Keratinocyte (primary cell): ENCODE data around the gene RAP2A. TPM values are rescaled to one million over a fixed set of nuclear protein-coding genes. Genes with fewer than 3 reads are reported as not detected.

ENCODE experiments used
- DNase-seq: peaks from one replicate; pipeline ENCODE4 v3.0.0-alpha.2; 2011; ENCODE audit warnings: low read depth, missing footprints, low spot score
- FAIRE-seq: peaks from 2 replicates; lab custom pipeline; 2011; peaks lifted over from hg19 to GRCh38; lab: Jason Lieb, UNC
- H2AFZ ChIP-seq: 2 replicates; pipeline ENCODE4 v1.6.0; 2012; ENCODE audit warnings: low read length, control low read depth, inconsistent platforms; ENCODE audit not compliant: control insufficient read depth
- H3K27ac ChIP-seq: 2 replicates; pipeline ENCODE4 v1.5.1; 2011; ENCODE audit warnings: low read length; ENCODE audit not compliant: control insufficient read depth, insufficient read depth
- H3K27me3 ChIP-seq: 3 replicates; pipeline ENCODE4 v1.6.0; 2011; ENCODE audit warnings: low read length; ENCODE audit not compliant: control insufficient read depth, insufficient read depth; ENCODE audit errors: extremely low read depth
- H3K36me3 ChIP-seq, 2 experiments: 2 replicates in 1 of 2; 3 replicates in 1 of 2; pipeline ENCODE4 v1.5.1; 2011; ENCODE audit warnings: low read length in 2 of 2, mild to moderate bottlenecking in 1 of 2; ENCODE audit not compliant: control insufficient read depth in 2 of 2, insufficient read depth in 2 of 2; ENCODE audit errors: extremely low read depth in 1 of 2
- H3K4me1 ChIP-seq: 3 replicates; pipeline ENCODE4 v1.5.1; 2011; ENCODE audit warnings: low read length; ENCODE audit not compliant: control insufficient read depth, insufficient read depth; ENCODE audit errors: extremely low read depth
- H3K4me2 ChIP-seq: 3 replicates; pipeline ENCODE4 v1.6.0; 2011; ENCODE audit warnings: low read depth, low read length; ENCODE audit not compliant: control insufficient read depth, insufficient read depth; ENCODE audit errors: extremely low read depth
- H3K4me3 ChIP-seq, 3 experiments: fragments of 200-600 bp in 1 of 3; sonication (generic) in 1 of 3; 2 replicates in 2 of 3; 3 replicates in 1 of 3; pipeline ENCODE4 v1.5.1; 2011 to 2016; ENCODE audit warnings: low read length in 3 of 3, mild to moderate bottlenecking in 3 of 3, control low read depth in 2 of 3, inconsistent platforms in 1 of 3, low read depth in 1 of 3, mixed read lengths in 1 of 3, mixed run types in 1 of 3, moderate library complexity in 1 of 3; ENCODE audit not compliant: control insufficient read depth in 2 of 3, insufficient read depth in 2 of 3; ENCODE audit errors: extremely low read depth in 1 of 3
- H3K79me2 ChIP-seq: 2 replicates; pipeline ENCODE4 v1.6.0; 2012; ENCODE audit warnings: low read length; ENCODE audit not compliant: control insufficient read depth, insufficient read depth
- H3K9ac ChIP-seq: 3 replicates; pipeline ENCODE4 v1.6.0; 2011; ENCODE audit warnings: low read length; ENCODE audit not compliant: control insufficient read depth, insufficient read depth; ENCODE audit errors: extremely low read depth
- H3K9me1 ChIP-seq: 3 replicates; pipeline ENCODE4 v1.6.0; 2011; ENCODE audit warnings: low read length; ENCODE audit not compliant: control insufficient read depth, insufficient read depth; ENCODE audit errors: extremely low read depth
- H3K9me3 ChIP-seq: 2 replicates; pipeline ENCODE4 v1.5.1; 2012; ENCODE audit warnings: low read depth, low read length; ENCODE audit not compliant: control insufficient read depth
- H4K20me1 ChIP-seq: 3 replicates; pipeline ENCODE4 v1.6.0; 2011; ENCODE audit warnings: low read length; ENCODE audit not compliant: control insufficient read depth, insufficient read depth; ENCODE audit errors: extremely low read depth
- EZH2 ChIP-seq: IDR thresholded peaks from one replicate; pipeline ENCODE4 v1.6.1; 2012; ENCODE audit warnings: inconsistent platforms, mild to moderate bottlenecking, low read length, moderate library complexity
- dilution Hi-C: fragments of 300-500 bp; cut with MboI; formaldehyde crosslinking; loops from one replicate; pipeline ENCODE4 v1.7.0; 2020; ENCODE audit warnings: low sequenced_read_pairs; ENCODE audit not compliant: extremely low pct_ligation_motif_present
- polyA plus RNA-seq, 5 experiments: library from polyadenylated mRNA; depleted of rRNA in 3 of 5; stranded (reverse) in 3 of 5; stranded (forward) in 1 of 5; unstranded in 1 of 5; fragments of >200 nt; gene quantifications; 1 replicate in 1 of 5; 2 replicates in 3 of 5; 3 replicates in 1 of 5; pipeline versions ENCODE4 v1.2.1 to v1.2.3, GENCODE V29; 2011 to 2012; ENCODE audit warnings: missing spikeins in 2 of 5, low read depth in 1 of 5, low replicate concordance in 1 of 5
- TF ChIP-seq, protein P1 (sequence below), 3 experiments: IDR thresholded peaks in 1 of 3; conservative IDR thresholded peaks in 1 of 3; optimal IDR thresholded peaks in 1 of 3; 2 replicates in 2 of 3; 3 replicates in 1 of 3; pipeline versions ENCODE3 to v1.5.1; 2011; ENCODE audit warnings: low read length in 3 of 3, mild to moderate bottlenecking in 3 of 3, moderate library complexity in 2 of 3, control low read depth in 1 of 3, inconsistent platforms in 1 of 3; ENCODE audit not compliant: insufficient read depth in 2 of 3; ENCODE audit errors: extremely low read depth in 1 of 3

RAP2A gene
- polyA plus RNA-seq, 1 donor (not counting 4 experiments of a cell fraction or from before 2014, with no cell fraction given), result 19.0 TPM

DNA sequence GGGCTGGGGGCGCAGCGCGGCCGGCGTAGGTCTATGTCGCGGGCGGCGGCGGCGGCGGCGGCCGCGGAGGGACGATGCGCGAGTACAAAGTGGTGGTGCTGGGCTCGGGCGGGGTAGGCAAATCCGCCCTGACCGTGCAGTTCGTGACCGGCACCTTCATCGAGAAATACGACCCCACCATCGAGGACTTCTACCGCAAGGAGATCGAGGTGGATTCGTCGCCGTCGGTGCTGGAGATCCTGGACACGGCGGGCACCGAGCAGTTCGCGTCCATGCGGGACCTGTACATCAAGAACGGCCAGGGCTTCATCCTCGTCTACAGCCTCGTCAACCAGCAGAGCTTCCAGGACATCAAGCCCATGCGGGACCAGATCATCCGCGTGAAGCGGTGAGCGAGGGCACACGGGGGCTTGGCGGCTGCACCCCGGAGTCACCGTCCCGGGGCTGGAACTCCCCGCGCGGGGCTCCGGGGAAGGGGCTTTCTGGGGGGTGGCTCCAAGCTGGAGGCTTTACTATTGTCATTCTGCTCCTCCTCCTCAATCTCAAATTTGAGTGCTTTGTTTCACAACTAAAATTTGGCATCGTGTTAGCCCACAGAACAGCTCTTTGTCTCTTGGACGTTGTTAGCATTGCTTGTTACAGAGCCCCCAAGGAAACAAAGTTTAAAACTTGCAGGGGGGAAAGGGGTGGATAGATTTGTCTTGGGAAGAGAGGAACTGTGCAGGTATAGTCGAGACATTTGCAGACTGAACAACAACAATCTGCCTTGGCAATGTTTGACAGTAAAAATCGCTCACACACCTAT lies 630 bp downstream of the RAP2A start:
- Histone ChIP-seq H3K9me1 (peaks cover 3% of the 10 kb centered on the region), H3K36me3 (peaks cover 0 to 2% of the 10 kb centered on the region in 2 experiments), H3K79me2 (peaks cover 44% of the 10 kb centered on the region), H3K27me3 (no peaks in the 10 kb centered on the region), H3K9me3 (no peaks in the 10 kb centered on the region), H3K4me3 (peak overlapping the region; percentile 82 to 88 (median 82)), H3K9ac (peak overlapping the region; percentile 81), H4K20me1 (no peaks in the 10 kb centered on the region), H3K4me2 (peak overlapping the region; percentile 73), H2AFZ (peak overlapping the region; percentile 98), H3K4me1 (peaks cover 9% of the 10 kb centered on the region), H3K27ac (peak overlapping the region; percentile 63)
- no peak for DNase-seq
- no peak for FAIRE-seq
- TF ChIP-seq EZH2, result no peak
- TF ChIP-seq, protein P1, sequence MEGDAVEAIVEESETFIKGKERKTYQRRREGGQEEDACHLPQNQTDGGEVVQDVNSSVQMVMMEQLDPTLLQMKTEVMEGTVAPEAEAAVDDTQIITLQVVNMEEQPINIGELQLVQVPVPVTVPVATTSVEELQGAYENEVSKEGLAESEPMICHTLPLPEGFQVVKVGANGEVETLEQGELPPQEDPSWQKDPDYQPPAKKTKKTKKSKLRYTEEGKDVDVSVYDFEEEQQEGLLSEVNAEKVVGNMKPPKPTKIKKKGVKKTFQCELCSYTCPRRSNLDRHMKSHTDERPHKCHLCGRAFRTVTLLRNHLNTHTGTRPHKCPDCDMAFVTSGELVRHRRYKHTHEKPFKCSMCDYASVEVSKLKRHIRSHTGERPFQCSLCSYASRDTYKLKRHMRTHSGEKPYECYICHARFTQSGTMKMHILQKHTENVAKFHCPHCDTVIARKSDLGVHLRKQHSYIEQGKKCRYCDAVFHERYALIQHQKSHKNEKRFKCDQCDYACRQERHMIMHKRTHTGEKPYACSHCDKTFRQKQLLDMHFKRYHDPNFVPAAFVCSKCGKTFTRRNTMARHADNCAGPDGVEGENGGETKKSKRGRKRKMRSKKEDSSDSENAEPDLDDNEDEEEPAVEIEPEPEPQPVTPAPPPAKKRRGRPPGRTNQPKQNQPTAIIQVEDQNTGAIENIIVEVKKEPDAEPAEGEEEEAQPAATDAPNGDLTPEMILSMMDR (optimal IDR thresholded peaks at IDR 0.05 in 1 of 3, IDR thresholded peaks at IDR 0.05 in 1 of 3, conservative IDR thresholded peaks at IDR 0.05 in 1 of 3; ENCODE audit: extremely low read depth in 1 of 3, insufficient read depth in 2 of 3, low read length in 3 of 3), result no peak
- dilution Hi-C loops, result no loop called here

DNA sequence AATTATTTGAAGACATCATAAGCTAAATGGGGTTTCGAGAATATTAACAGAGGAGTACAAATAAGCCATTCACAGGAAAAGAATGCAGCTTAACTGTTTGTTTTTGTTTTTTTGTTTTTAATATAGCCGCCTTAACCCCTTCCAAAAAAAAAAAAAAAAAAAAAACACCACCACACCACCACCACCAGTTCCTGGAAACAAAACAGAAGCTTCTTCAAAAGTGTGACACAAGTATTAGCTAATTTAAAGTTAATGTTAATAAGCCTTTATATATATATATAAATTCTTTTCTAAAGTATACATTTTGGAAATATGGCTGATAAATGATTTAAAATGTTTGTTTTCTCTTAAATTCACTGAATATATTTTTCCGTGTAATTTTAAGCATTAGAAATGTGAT lies 1.4 kb downstream of the RAP2A start:
- dilution Hi-C loops, result no loop called here
- H2AFZ ChIP-seq, result no peak overlapping the region

More for the DNA sequence above, 1.4 kb downstream of the RAP2A start:
- Histone ChIP-seq H3K79me2 (peaks cover 45% of the 10 kb centered on the region), H4K20me1 (no peaks in the 10 kb centered on the region), H3K4me3 (peak overlapping the region; percentile 82 to 88 (median 82)), H3K9me1 (peaks cover 3% of the 10 kb centered on the region), H3K9ac (peak overlapping the region; percentile 81), H3K4me2 (peak overlapping the region; percentile 73), H3K27ac (peak overlapping the region; percentile 63), H3K9me3 (no peaks in the 10 kb centered on the region), H3K36me3 (peaks cover 0 to 2% of the 10 kb centered on the region in 2 experiments), H3K4me1 (peaks cover 9% of the 10 kb centered on the region), H3K27me3 (no peaks in the 10 kb centered on the region)
- FAIRE-seq (no peak), DNase-seq (no peak)
- TF ChIP-seq, protein P1 (optimal IDR thresholded peaks at IDR 0.05 in 1 of 3, IDR thresholded peaks at IDR 0.05 in 1 of 3, conservative IDR thresholded peaks at IDR 0.05 in 1 of 3; ENCODE audit: extremely low read depth in 1 of 3, insufficient read depth in 2 of 3, low read length in 3 of 3), result no peak
- TF ChIP-seq EZH2, result no peak
